Adipose tissue (tissue), 3 donors: ENCODE results near the gene ZBTB16. TPM values are rescaled to one million over a fixed set of nuclear protein-coding genes. Genes with fewer than 3 reads are reported as not detected.

Experiments used
- H3K27ac ChIP-seq: one replicate; pipeline ENCODE4 v1.5.1; 2013; ENCODE audit warnings: low read depth, low read length
- WGBS, 3 donors: extraction: QIAGEN DNeasy Blood & Tissue Kit; methylation state at CpG; one replicate each; pipeline ENCODE4 v1.1.7; 2013; 5-methylcytosine and 5-hydroxymethylcytosine counted together
- polyA plus RNA-seq, 3 donors: library from polyadenylated mRNA; stranded (reverse); fragments of 200-250 nt; gene quantifications; one replicate each; pipeline ENCODE4 v1.2.3, GENCODE V29; 2013
- donor health status: healthy with polysubstance abuse.
- donor health status: Bipolar disorder and iron deficiency.
- donor health status: healthy.

Gene ZBTB16
- polyA plus RNA-seq, 3 donors = 30.4 to 68.2 (median 43.1) TPM

DNA sequence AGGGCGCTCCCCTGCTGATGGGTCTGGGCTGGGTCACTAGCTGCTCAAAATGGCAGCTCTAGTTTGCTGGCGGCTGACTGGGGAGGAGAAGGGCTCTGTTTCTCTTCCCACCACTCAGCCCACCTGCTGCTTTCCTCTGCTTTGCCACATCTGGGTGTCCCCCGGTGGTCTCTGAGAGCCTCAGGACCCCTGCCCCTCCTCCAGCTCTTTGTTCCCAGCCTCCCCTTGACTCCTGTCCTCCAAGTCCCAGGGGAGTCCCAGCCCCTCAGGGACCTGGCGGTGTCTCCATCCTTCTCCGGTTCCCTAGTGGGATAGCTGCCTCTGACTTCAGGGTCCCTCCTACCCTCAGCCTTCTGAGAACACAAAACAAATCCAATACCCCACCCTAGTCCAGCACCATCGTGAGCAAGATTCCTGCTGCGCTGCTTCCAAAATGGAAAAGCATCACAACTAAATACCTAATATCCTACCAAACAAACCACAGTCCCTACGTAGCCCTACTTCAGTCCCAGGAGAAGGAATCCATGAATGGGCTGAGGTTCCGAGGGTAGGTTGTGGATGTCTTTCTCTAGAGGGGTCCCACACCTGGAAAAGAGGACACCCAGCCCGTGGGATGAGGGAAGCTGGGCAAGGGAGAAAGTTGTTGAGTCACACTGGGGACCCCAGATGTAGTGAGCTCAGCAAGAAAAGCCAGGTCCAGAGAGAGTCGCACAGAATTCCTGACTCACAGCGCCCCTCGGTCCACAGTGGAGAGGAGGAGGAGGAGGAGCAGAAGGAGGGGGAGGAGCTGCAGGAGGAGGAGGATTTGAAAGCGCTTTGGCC, 191.7 kb downstream of the ZBTB16 start:
- no peak overlapping the region for H3K27ac ChIP-seq
- 76 to 85% (median 80%) methylated on average over 14 of the region's 14 CpGs for WGBS, 3 donors

DNA sequence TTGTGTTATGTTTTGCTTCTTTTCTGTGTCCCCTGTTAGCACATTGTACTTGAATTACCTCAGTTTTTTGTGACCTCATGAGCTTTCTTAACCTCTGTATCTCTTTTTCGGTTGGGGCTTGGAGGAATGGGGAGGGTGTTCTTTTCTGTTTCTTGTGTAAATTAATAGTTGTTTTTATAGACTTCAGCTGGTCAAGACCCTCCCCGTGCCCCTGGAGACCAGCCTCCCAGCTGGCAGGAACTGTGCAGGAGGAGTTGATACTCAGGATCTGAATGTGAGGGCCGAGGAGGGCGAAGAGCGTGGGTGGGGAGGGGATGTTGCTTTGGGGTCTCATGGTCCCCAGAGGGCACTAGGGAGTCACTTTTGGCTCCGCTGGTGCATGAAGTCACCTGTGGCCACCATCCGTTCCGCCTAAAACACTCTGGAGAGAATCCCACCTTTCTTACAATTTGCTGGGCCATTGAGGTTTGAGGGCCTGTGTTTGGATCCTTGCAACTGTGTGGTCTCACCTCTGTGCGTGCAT, 192.4 kb downstream of the ZBTB16 start:
- 71 to 86% (median 81%) methylated on average over 9 of the region's 9 CpGs for WGBS, 3 donors
- no peak overlapping the region for H3K27ac ChIP-seq

DNA sequence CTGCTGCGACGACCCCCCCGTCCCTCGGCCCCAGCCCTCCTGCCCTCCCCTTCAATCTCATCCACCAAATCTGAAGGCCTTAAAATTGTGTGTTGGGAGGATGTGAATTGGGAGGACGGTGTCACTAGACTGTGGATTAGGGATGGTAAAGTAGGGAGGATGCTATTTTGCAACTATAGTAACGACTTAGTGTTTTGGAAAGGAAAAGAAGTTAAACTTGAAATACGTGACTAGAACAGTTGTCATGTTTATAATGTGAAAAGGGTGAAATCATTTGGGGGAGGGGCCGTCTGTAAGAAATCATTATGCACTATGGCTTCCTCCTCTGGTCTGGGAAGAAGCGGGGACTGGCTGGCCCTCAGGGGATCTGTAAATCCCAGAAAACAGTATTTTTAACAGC, 193.3 kb downstream of the ZBTB16 start:
- WGBS, 3 donors = 60 to 81% (median 66%) methylated on average over 9 of the region's 9 CpGs
- H3K27ac ChIP-seq = no peak overlapping the region

DNA sequence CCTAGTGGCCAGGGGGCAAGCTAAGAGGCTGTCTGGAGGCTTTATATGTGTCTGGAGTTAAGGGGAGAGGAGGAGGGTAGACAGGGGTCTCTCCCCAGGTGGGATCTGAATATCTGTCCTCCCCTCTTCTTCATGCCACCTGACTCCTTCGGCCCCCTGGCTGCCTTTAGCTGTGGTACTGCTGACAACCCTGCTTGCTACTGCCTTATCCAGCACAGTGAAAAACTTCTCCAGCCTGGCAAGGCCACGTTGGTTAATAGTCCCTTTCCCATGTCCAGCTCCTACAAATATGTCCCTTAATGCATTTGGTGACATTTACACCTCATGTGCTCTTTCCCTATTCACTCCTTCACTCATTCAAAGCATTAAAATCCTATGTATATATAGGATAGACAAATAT, 194.3 kb downstream of the ZBTB16 start:
- no peak overlapping the region for H3K27ac ChIP-seq
- WGBS, 3 donors = 73 to 81% (median 78%) methylated on average over 2 of the region's 2 CpGs

DNA sequence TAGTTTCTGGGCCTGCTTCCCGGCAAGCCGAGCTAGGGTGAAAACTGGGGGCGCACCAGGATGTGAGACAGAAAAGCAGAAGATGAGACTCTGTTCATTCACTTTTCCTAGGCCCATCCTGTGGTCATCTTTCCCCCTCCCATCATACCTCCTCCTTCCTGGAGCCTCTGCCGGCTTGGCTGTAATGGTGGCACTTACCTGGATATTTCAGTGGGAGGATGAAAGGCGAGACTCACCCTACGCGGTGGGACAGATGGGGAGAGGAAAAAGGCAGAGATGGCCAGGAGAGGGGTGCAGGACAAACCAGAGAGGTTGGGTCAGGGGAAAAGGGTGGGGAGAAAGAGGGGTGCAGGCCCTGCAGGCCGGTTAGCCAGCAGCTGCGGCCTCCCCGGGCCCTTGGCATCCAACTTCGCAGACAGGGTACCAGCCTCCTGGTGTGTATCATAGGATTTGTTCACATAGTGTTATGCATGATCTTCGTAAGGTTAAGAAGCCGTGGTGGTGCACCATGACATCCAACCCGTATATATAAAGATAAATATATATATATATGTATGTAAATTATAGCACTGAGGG, 195.1 kb downstream of the ZBTB16 start:
- H3K27ac ChIP-seq = no peak overlapping the region
- WGBS, 3 donors = 93 to 95% (median 94%) methylated on average over 14 of the region's 14 CpGs

DNA sequence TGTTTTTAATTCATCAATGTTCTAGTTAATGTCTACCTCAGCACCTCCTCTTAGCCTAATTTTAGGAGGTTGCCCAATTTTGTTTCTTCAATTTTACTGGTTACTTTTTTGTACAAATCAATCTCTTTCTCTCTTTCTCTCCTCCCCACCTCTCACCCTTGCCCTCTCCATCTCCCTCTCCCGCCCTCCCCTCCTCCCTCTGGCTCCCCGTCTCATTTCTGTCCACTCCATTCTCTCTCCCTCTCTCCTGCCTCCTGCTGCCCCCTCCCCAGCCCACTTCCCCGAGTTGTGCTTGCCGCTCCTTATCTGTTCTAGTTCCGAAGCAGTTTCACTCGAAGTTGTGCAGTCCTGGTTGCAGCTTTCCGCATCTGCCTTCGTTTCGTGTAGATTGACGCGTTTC, 195.8 kb downstream of the ZBTB16 start:
- H3K27ac ChIP-seq = no peak overlapping the region
- WGBS, 3 donors = 89 to 93% (median 91%) methylated on average over 11 of the region's 11 CpGs

DNA sequence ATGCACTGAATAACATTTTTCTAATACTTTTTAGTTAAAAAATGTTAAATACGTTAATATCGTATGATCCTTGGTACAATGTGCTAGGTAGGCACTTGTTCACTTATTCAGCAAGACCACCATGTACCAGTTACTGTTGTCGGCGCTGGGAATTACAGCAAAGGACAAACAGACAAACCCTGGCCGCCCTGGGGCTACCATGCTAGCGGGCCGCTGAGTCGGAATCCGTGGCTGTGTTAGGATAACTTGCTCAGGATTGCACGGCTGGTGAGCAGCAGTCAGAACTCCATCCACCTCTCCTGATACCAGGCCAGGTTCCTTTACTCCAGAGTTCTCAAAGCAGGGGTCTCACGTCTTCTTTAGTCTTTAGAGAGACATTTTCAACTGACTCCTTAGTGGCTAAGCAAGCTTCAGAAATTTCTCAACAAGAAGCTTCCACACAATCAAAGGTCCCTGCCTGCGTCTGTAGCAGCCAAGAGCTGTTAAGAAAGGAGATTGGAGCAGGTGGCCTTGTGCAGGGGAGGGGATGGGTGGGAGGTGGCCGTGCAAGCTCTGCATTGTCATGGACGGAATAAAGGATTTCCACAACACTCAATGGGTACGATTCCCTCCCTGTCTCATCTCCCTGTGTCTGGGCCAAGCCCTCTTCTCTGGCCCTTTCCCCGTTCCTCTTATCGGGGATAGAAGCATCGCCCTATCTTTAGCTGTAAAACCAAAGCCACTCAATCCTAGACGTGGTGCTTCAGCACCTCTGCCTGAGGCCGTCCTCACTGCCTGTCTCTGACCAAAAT, 196.9 kb downstream of the ZBTB16 start:
- no peak overlapping the region for H3K27ac ChIP-seq
- WGBS, 3 donors = 88 to 91% (median 89%) methylated on average over 20 of the region's 20 CpGs

DNA sequence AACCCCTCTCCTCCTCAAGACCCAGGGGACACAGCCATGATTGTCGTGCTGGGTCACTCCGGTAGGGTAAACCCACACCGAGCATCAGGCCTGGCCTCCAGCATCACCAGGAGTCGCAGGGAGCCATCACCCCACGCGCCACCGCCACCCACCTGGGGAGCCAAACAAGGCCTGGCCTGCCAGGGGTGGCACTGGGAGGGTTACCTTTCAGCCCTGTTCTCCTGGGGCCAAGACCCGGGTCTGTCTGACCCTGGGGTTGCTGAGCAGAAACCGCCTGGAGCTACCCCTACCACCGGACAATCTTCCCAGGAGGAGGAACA, 197.4 kb downstream of the ZBTB16 start:
- no peak overlapping the region for H3K27ac ChIP-seq
- WGBS, 3 donors = 85 to 88% (median 87%) methylated on average over 10 of the region's 10 CpGs

DNA sequence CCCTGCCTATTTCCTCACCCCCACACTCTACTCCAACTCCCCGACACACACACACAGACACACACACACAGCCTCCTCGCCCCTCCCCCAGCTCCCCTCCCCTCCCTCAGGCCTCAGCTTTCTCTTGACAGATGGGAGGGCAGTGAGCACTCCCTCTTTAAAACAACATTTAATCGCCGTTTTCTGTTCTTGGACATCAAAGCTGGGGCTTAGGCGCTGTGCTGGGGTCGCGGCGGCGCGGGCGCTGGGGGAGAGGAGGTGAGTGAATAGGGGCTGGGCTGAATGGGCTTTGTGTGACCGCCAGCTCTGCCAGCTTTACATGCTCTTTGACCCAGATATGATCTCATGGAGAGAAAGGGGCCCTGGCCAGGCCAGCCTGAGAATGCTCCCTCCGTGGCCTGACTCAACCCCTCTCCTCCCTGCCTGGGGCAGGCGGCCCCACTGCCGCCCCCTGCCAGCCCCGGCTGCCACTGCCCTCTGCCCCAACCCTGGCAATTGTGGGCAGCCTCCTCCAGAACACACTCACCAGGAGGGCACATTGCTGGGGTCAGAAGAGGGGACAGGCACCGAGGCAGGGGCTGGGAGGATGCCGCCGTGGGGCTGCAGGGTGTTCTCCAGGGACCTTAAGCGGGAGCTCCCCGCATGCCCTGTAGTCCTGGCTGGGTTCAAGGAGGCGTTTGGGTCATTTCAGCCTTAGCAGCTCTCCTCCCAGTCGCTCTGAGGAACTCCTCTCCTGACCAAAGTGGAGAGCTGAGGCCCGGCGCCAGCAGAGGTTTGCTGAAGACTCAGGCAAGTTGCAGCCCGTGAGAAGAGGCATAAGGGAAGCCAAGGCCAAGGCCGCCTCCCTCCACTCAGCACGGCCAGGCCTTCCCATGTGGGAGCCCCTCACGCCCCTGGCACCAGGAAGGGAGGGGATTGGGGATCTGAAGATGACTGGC, 198.4 kb downstream of the ZBTB16 start:
- no peak overlapping the region for H3K27ac ChIP-seq
- WGBS, 3 donors = 39 to 54% (median 42%) methylated on average over 28 to 29 of the region's 29 CpGs

DNA sequence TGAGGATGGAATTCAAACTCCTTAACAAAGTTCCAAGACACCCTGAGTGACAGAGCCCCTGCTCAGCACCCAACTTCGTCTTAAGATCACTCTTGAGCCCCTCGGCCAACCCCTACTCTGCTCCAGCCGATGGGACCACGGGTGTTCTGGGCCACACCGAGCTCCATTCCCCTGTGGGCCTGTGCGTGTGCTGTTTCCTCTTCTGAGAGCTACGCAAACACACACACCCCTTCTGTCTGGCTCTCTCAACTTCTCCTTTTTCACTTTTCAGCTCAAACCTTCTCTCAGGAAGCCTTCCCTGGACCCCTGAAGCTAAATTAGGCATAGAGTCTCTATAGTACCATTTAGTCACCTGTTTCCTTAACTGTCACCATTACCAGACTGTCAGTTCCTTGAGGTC, 199.2 kb downstream of the ZBTB16 start:
- WGBS, 3 donors = 33 to 70% (median 45%) methylated on average over 7 of the region's 7 CpGs
- H3K27ac ChIP-seq = no peak overlapping the region

DNA sequence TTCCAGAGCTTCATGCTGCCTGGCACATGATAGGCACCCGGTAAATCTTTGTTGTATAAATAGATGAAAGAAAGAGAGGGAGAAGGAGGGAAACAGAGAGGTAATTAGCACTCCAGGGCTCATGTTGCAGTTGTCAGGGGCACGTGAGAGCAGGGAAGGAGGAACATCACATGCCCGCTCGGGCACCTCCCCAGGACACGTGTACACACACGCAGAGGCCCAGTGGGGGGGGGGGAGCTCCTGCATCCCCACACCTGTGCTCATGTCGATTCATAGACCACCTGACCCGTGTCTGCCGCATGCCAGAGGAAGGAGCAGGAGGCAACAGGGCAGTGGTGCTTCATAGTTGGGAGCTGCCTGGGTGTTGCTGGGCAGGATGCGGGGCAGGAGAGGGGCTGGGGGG, 199.6 kb downstream of the ZBTB16 start:
- H3K27ac ChIP-seq = no peak overlapping the region
- WGBS, 3 donors = 39 to 52% (median 45%) methylated on average over 10 of the region's 10 CpGs

DNA sequence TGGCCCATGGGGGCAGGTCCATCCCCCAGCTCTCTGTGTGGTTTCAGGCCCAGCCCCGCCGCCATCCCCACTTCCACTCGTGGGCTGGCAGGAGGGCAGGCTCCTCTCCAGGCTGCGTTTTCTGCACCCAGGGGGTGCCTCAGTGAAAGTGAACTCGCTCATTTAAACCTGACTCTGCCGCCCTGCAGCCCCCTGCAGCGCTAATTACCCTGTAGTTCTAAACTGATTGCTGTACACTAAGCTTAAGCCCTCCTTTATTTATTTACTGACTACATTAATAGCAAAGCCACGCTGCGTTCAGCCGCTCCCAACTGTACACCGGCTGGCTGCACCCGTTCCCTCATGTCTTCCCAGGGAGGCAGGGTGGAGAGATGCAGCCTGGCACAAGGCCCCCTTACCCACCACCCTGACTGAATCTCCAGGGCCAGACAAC, 200.1 kb downstream of the ZBTB16 start:
- 70 to 87% (median 77%) methylated on average over 12 of the region's 12 CpGs for WGBS, 3 donors
- H3K27ac ChIP-seq = no peak overlapping the region

DNA sequence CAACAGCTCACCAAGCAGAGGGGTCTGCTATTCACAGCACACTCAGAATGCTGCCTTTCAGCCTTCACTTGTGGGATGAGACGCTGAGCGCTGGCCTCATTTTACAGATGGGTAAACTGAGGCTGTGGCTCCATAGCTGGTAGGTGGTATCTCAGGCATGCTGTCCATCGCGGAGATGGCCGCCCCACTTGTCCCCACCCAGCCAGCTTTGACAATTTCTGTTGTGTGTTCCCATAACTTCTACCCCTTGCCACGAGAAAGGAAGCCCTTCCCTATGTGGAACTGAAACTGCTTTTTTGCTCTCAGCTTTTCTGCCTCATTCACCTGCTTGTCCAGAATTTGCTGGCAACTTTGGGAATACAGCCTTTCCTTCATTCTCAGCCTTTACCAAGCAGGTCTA, 200.6 kb downstream of the ZBTB16 start:
- H3K27ac ChIP-seq = no peak overlapping the region
- 84 to 88% (median 86%) methylated on average over 6 of the region's 6 CpGs for WGBS, 3 donors

DNA sequence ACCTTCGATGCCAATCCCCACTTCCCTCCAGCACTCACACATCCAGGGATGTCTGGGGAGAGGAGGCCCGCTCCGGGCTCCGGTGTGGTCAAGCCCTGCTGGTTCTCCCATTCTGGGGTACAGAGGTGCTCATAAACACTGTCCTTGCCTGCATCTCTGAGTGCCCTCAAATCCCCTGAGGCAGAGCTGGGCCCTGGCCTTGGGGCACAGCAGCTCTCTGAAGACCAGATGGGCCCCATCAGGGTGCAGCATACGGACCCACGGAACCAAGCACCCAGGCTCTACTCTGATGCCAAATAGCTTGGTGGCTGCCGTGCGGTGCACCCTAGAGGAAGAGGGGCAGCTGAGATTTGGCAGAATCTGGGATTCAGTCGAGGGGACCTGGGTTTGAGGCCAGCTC, 201.0 kb downstream of the ZBTB16 start:
- 53 to 75% (median 70%) methylated on average over 9 of the region's 9 CpGs for WGBS, 3 donors

DNA sequence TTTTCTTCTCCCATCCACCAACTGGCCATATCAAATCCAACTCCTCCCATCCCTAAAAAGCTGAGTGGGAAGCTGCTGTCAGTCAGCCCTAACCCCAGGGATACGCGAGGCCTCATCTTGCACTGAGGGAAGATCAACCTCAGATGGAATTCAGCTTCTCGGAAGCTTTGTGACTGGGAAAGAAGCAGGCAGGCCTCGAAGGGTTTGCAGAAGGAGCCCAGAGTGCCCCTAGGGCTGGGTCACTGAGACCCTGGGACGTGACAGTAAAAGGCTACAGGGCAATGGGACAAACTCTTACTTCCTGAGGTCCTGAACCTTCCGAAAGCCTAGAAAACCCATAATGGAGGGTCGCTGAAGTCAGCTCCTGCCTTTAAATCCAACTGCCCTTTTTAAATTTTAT, 202.3 kb downstream of the ZBTB16 start:
- WGBS, 3 donors = 77 to 82% (median 81%) methylated on average over 7 of the region's 7 CpGs
- no peak overlapping the region for H3K27ac ChIP-seq

More for the DNA sequence above, 201.0 kb downstream of the ZBTB16 start:
- H3K27ac ChIP-seq = no peak overlapping the region

DNA sequence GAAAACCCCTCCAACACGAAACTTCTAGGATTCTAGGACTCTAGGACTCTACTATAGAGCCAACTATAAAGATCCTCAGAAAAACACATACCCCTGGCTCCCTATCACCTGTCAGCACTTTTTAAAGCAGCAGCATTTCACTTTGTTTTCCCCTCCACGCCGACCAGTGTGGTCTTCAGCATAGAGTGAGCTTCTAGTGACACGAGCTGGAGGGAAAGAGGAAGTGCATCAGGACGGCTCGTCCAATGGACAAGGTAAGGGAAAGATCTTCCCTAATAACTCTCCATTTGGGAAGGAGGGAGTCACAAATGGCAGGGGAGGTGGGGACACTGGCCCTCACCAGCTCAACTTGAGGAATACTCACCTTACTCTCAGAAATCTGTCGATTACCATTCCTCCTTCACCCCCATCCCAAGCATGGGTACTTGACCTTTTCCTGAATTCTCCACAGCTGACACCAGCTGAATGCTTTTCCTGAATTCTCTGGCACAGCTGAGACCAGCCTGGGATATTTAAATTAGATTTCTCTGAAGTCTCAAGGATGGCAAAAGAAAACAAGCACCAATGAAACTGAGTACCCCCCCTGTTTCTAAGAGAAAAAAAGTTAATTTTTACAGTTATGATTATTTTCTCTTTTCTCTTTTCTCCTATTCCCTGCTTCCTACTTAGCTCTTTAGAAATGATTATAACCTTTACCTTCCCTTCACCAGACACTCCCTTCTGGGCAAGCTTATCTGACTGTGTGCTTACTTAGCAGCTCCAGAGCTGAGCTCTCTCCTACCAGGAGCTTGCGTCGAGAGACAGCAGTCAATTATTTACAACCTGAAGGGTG, 203.4 kb downstream of the ZBTB16 start:
- H3K27ac ChIP-seq = no peak overlapping the region
- whole genome bisulfite sequencing, 3 donors = 10 to 26% (median 24%) methylated on average over 9 of the region's 9 CpGs

DNA sequence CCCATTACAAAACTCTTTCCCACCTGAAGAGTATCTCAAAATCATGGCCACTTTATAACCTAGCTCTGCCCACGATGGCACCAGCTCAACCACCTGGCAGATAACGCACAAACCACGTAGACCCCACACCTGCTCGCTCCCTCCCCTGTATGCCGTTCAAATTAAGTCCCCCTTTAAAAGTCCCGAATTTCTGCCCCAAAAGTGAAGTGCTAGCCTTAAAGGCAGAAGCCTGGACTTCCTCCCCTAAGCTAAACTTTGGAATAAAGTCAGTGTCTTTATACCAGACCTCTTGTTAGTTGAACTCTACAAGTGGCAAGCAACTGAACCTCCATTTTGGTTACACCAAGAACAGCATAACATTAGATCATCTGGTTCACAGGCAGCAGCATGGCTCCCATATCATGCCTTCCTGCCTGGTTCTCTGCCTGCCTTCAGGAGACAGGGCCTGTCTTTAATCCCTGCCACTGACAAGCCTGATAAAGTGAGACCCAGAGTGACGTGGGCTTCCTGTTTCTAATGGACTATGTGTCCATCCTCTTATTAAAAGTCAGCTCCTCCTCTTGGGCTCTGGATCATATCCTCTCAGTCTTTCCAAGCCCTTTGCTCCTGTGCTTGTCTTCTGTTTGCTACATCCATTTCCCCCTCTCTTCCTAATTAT, 204.1 kb downstream of the ZBTB16 start:
- 63 to 82% (median 79%) methylated on average over 7 of the region's 7 CpGs for WGBS, 3 donors
- no peak overlapping the region for H3K27ac ChIP-seq
